DLD1 (cell line): Measurements from ENCODE around the gene OR10G3.
"Not testable (repeated sequence)": the region's sequence is repeated elsewhere in the genome, so short reads cannot be mapped to it uniquely, and the experiment has no call there.

Experiments used
- in situ Hi-C: cut with HindIII; loops from 2 replicates; pipeline ENCODE4 v1.10.0; 2017; ENCODE audit warnings: low sequenced_read_pairs

The OR10G3 gene, protein sequence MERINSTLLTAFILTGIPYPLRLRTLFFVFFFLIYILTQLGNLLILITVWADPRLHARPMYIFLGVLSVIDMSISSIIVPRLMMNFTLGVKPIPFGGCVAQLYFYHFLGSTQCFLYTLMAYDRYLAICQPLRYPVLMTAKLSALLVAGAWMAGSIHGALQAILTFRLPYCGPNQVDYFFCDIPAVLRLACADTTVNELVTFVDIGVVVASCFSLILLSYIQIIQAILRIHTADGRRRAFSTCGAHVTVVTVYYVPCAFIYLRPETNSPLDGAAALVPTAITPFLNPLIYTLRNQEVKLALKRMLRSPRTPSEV

GRCh38 chr14:21579976-21580375 is at the start of gene OR10G3:
Gene OR10G3 (minus strand): TSS chr14:21580076. CDS start chr14:21570744, 9,332 bp downstream.
- in situ Hi-C loops = no loop called here

DNA sequence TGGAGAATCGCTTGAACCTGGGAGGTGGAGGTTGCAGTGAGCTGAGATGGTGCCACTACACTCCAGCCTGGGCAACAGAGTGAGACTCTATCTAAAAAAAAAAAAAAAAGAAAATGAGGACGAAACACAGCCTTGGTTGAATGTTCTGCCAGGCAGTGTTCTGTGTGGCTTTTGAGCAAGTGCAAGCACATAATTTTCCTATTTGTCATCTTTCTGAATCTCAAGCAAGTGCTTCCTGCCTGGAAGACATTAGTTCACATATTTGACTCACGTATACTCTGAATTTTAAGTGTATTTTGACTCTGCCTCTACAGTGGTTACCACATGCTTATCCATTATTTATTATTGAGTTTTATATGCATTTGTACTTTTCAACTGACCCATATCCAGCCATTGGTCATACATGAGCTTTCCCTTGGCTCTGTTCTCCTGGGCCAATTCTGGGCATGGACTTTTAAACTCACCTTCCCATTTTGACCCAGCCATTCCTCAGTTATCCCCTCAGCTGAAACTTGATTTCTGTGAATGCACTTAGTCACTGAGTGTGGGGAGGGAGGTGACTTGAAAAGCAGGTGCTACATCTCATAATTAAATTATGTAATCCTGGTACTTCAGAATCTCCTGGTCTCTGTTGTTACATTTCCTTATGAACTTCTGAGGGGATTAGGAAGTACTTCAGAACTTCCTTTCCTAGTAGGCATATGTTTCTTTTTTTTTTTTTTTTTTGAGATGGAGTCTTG is 46.8 kb upstream of the OR10G3 start:
- in situ Hi-C loops = no loop called here

- in situ Hi-C loops = no loop called here
Observed at GRCh38 chr14:21617614-21618013, 37.7 kb upstream of the OR10G3 start.

DNA sequence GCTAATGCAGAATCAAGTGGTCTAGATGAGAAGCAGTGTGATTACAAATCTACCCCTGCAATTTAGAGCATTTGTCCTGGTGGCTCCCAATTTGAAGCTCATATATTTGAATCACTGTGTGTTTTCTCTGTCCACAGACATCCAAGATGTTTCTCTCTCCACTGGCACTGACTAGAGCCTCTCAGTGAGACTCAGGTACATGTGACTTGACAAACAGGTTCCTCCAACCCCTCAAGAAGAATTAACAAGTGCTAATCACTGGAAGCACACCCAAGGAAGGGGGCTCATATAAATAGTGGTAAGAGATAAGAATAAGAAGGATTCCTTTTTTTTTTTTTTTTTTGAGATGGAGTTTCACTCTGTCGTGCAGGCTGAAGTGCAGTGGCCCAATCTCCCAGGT is 34.4 kb upstream of the OR10G3 start:
- in situ Hi-C loops = no loop called here

GRCh38 chr14:21612324-21612723 is 32.4 kb upstream of the OR10G3 start:
- in situ Hi-C loops = no loop called here

GRCh38 chr14:21602181-21602580 is 22.3 kb upstream of the OR10G3 start:
- in situ Hi-C loops = not testable (repeated sequence)

DNA sequence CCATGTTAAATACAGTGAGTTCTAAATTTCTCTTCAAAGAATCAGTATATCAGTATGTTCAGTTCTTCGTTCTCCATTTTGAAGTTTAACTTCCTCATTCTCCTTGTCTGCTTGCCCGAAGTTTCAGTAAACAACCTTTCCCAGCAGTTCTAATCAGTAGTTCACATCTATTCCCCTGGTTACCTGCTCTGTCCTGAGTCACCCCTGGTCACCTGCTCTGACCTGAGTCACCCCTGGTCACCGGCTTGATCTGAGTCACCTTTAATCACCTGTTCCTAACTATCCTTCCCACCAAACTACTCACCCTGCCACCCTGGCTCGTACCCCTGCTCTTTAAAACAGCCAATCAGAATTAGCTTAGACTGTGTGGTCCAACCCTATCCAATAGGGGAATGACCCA is 9.4 kb upstream of the OR10G3 start:
- in situ Hi-C loops = no loop called here

- in situ Hi-C loops = no loop called here
Observed at GRCh38 chr14:21575661-21576060, 4.2 kb downstream of the OR10G3 start.

GRCh38 chr14:21572604-21573003 is 7.3 kb downstream of the OR10G3 start:
- in situ Hi-C loops = no loop called here

- in situ Hi-C loops = no loop called here
Observed at GRCh38 chr14:21558703-21559170, 21.1 kb downstream of the OR10G3 start.

DNA sequence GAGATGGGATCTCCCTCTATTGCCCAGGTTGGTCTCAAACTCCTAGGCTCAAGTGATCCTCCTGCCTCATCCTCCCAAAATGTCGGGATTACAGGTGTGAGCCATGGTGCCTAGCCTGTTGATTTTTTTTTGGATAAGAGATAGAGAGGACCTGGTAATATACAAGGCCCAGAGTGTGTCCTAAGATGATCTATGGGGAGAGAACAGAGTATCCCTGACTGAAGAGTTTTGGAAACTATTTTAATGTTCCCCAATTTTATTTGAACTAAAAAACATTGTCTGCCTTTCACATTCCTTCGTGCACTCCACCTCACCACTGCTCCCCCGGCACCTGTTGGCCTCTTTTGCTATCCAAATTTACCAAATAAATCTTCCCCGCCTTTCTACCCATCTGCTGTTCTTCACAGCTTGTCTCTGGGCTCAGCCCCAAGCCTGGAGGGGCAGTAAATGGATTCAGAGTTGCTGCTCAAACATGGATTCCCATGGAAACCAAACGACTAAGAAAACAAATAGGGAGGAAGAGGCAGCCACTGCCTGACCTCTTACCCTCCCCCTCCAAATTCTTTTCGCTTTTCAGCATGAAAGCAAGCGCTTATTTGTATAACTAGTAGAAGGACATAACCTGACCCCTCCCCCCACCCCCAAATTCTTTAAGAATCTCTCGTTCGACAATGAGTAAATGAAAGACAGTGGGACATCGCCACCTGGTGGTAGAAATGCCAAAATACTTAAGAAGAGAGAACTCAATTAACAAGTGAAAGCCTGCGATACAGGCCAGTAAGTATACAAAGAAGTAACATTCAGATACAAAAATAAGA is 22.6 kb downstream of the OR10G3 start:
- in situ Hi-C loops = no loop called here

GRCh38 chr14:21556378-21557083 is 23.3 kb downstream of the OR10G3 start:
- in situ Hi-C loops = no loop called here

- in situ Hi-C loops = no loop called here
Observed at GRCh38 chr14:21553266-21553665, 26.6 kb downstream of the OR10G3 start.

- in situ Hi-C loops = not testable (repeated sequence)
Observed at GRCh38 chr14:21544588-21544987, 35.3 kb downstream of the OR10G3 start.

GRCh38 chr14:21543963-21544362 is 35.9 kb downstream of the OR10G3 start:
- in situ Hi-C loops = no loop called here

- in situ Hi-C loops = no loop called here
Observed at GRCh38 chr14:21543521-21543960, 36.3 kb downstream of the OR10G3 start.

GRCh38 chr14:21541413-21542074 is 38.3 kb downstream of the OR10G3 start:
- in situ Hi-C loops = no loop called here

DNA sequence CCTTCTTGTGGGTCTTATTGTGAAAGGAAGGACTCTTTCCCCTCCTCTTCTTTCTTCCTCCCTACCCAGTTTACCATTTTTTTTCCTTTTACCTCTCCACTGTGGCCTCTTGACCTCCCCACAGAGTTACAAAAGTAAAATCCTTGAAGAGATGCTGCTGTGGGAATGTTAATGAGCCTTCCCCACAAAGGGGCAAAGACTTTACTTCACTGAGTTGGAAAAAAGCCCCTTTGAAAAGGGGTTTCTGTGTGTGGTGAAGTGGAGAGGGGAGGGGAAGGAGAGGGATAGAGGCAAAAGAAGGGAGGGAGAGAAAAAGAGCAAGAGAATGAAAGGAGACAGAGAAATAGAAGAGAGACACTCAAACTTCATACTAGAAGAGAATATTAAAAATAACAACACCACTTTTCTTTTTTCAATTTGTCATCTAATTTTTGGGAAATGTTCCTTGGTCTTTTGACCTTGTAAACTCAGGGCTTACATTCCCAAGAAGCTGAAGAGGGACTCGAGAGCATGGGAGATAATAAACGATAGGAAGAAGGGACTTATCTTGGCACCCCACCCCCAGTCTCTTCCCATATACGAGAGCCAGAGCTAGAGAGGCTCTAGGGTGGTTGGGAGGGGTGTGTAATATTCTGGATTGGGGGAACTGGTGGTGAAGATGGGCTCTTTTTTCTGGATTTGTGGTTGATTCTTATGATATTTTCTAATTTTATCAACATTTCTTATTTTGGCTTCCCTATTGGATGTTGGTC is 40.5 kb downstream of the OR10G3 start:
- in situ Hi-C loops = no loop called here

- in situ Hi-C loops = no loop called here
Observed at GRCh38 chr14:21537090-21537424, 42.8 kb downstream of the OR10G3 start.
